Left ventricle myocardium inferior (tissue), 1 donor: ENCODE measurements around the gene TADA1. TPM values are rescaled to one million over a fixed set of nuclear protein-coding genes. Genes with fewer than 3 reads are reported as not detected.
A peak's percentile ranks its signal among the peaks of the same experiment; 100 is the strongest.
"Not testable (repeated sequence)": the region's sequence is repeated elsewhere in the genome, so short reads cannot be mapped to it uniquely, and the experiment has no call there.

Experiments
- DNase-seq: peaks from one replicate; pipeline ENCODE4 v3.0.0-alpha.2; 2020
- H3K27ac ChIP-seq: fragments of 200-600 bp; replicated peaks from 2 replicates; pipeline ENCODE4 v1.8.0; 2021
- H3K27me3 ChIP-seq: fragments of 200-600 bp; 2 replicates; pipeline ENCODE4 v1.8.0; 2021; ENCODE audit warnings: low read depth
- H3K36me3 ChIP-seq: fragments of 200-600 bp; 2 replicates; pipeline ENCODE4 v1.8.0; 2021
- H3K4me1 ChIP-seq: fragments of 200-600 bp; 2 replicates; pipeline ENCODE4 v1.8.0; 2021
- H3K4me3 ChIP-seq: fragments of 200-600 bp; 2 replicates; pipeline ENCODE4 v1.8.0; 2021; ENCODE audit warnings: mild to moderate bottlenecking, moderate library complexity
- H3K9me3 ChIP-seq: fragments of 200-600 bp; replicated peaks from 2 replicates; pipeline ENCODE4 v1.8.0; 2021
- CTCF ChIP-seq: fragments of 200-600 bp; IDR thresholded peaks from 2 replicates; pipeline ENCODE4 v1.8.0; 2021; ENCODE audit warnings: antibody characterized with exemption, mild to moderate bottlenecking, borderline replicate concordance
- intact Hi-C: fragments of 100-400 bp; cut with micrococcal nuclease; formaldehyde crosslinking; loops from one replicate; pipeline ENCODE4 v1.11.0; 2022
- total RNA-seq: library from RNA; stranded (reverse); fragmentation: NEBNext Ultra II Directional; extraction: Animal tissue kit (Norgen Biotek cat#: 25700); gene quantifications from one replicate; pipeline ENCODE4 v1.2.1, GENCODE V29; 2021
- donor health status: DM: no; HTN: yes; CAD: no; lungs with severe emphysema.

The TADA1 gene
- total RNA-seq, 1 donor from 2014 or later, result 10.2 TPM

- TF ChIP-seq CTCF, result no peak
- Histone ChIP-seq H3K27ac (no peak overlapping the region), H3K9me3 (no peaks in the 10 kb centered on the region), H3K27me3 (peaks cover 48% of the 10 kb centered on the region), H3K4me3 (no peak overlapping the region), H3K36me3 (no peaks in the 10 kb centered on the region), H3K4me1 (no peaks in the 10 kb centered on the region)
- intact Hi-C loops, result loop anchor here (5.0 kb wide), 1 partner anchor 168 kb away; no protein-coding TSS in a partner anchor
- no peak for DNase-seq
Measured at GRCh38 chr1:166889776-166890175, 13.7 kb upstream of the TADA1 start.

GRCh38 chr1:166888373-166889111 is 12.5 kb upstream of the TADA1 start:
- intact Hi-C loops, result no loop called here
- H3K36me3 ChIP-seq, result no peaks in the 10 kb centered on the region
- peaks cover 7% of the 10 kb centered on the region for H3K4me1 ChIP-seq
- H3K27ac ChIP-seq, result no peak overlapping the region
- no peak overlapping the region for H3K4me3 ChIP-seq
- no peak for DNase-seq
- no peak for TF ChIP-seq CTCF
- no peaks in the 10 kb centered on the region for H3K9me3 ChIP-seq
- H3K27me3 ChIP-seq, result peaks cover 53% of the 10 kb centered on the region

GRCh38 chr1:166884971-166885370 is 8.9 kb upstream of the TADA1 start:
- Histone ChIP-seq H3K4me1 (peaks cover 7% of the 10 kb centered on the region), H3K27me3 (peaks cover 50% of the 10 kb centered on the region), H3K4me3 (no peak overlapping the region), H3K9me3 (no peaks in the 10 kb centered on the region), H3K36me3 (no peaks in the 10 kb centered on the region), H3K27ac (no peak overlapping the region)
- no peak for DNase-seq
- TF ChIP-seq CTCF, result no peak
- intact Hi-C loops, result no loop called here

GRCh38 chr1:166884040-166884642 is 8.1 kb upstream of the TADA1 start:
- intact Hi-C loops, result no loop called here
- H3K36me3 ChIP-seq, result no peaks in the 10 kb centered on the region
- peak; percentile 76 for TF ChIP-seq CTCF
- H3K9me3 ChIP-seq, result no peaks in the 10 kb centered on the region
- peaks cover 50% of the 10 kb centered on the region for H3K27me3 ChIP-seq
- no peak overlapping the region for H3K27ac ChIP-seq
- H3K4me1 ChIP-seq, result peaks cover 7% of the 10 kb centered on the region
- DNase-seq, result peak; percentile 34
- peak overlapping the region; percentile 32 for H3K4me3 ChIP-seq

- DNase-seq, result no peak
- TF ChIP-seq CTCF, result no peak
- peaks cover 43% of the 10 kb centered on the region for H3K27me3 ChIP-seq
- H3K36me3 ChIP-seq, result no peaks in the 10 kb centered on the region
- intact Hi-C loops, result no loop called here
- peaks cover 7% of the 10 kb centered on the region for H3K4me1 ChIP-seq
- H3K27ac ChIP-seq, result no peak overlapping the region
- no peak overlapping the region for H3K4me3 ChIP-seq
- no peaks in the 10 kb centered on the region for H3K9me3 ChIP-seq
Measured at GRCh38 chr1:166882893-166883292, 6.8 kb upstream of the TADA1 start.

GRCh38 chr1:166878173-166878917 is 2.3 kb upstream of the TADA1 start:
- H3K9me3 ChIP-seq, H3K4me3 ChIP-seq, H3K36me3 ChIP-seq, H3K27ac ChIP-seq, intact Hi-C loops, DNase-seq: not testable (repeated sequence)
- peaks cover 12% of the 10 kb centered on the region for H3K27me3 ChIP-seq
- H3K4me1 ChIP-seq, result peaks cover 32% of the 10 kb centered on the region
